Measurements from ENCODE around the gene PSG6.
"Not testable (repeated sequence)": the region's sequence is repeated elsewhere in the genome, so short reads cannot be mapped to it uniquely, and the experiment has no call there.

DNA sequence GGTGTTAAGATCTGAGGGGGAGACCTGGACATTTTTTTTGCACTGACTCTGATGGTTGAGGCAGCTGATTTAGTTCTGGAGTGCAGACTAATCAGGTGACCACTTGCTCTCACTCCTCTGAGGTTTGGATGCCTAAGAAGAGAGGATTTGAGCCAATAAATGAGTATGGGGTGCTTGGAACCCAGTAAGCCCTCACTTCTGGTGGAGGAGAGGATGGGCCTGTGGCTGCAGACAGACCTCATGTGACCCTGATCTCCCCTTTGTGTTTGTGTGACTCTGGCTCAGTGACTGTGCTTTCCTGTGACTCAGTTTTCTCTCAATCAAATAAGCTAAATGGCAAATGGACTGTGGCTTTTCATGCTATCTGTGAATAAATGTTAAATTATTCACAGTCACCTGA lies 16.5 kb upstream of the PSG6 start:
- TF ChIP-seq, protein P1, sequence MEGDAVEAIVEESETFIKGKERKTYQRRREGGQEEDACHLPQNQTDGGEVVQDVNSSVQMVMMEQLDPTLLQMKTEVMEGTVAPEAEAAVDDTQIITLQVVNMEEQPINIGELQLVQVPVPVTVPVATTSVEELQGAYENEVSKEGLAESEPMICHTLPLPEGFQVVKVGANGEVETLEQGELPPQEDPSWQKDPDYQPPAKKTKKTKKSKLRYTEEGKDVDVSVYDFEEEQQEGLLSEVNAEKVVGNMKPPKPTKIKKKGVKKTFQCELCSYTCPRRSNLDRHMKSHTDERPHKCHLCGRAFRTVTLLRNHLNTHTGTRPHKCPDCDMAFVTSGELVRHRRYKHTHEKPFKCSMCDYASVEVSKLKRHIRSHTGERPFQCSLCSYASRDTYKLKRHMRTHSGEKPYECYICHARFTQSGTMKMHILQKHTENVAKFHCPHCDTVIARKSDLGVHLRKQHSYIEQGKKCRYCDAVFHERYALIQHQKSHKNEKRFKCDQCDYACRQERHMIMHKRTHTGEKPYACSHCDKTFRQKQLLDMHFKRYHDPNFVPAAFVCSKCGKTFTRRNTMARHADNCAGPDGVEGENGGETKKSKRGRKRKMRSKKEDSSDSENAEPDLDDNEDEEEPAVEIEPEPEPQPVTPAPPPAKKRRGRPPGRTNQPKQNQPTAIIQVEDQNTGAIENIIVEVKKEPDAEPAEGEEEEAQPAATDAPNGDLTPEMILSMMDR (optimal IDR thresholded peaks at IDR 0.05 in 1 of 3, IDR thresholded peaks at IDR 0.05 in 1 of 3, conservative IDR thresholded peaks at IDR 0.05 in 1 of 3; ENCODE audit: extremely low read depth in 1 of 3, insufficient read depth in 2 of 3, low read length in 3 of 3): not testable (repeated sequence)
- not testable (repeated sequence) for TF ChIP-seq EZH2 (IDR thresholded peaks at IDR 0.05; ENCODE audit: low read length)
